Lower leg skin (tissue), 3 donors: ENCODE results near the gene NPHP3.

ENCODE experiments used
- POLR2A ChIP-seq, 2 donors: fragments of 450-650 bp; IDR thresholded peaks; one replicate each; pipeline ENCODE4 v1.6.1; 2016 to 2017; ENCODE audit warnings: antibody characterized with exemption in 2 of 2, mild to moderate bottlenecking in 1 of 2, moderate library complexity in 1 of 2
- TF ChIP-seq, protein P1 (sequence below), 3 donors: fragments of 450-650 bp; IDR thresholded peaks; one replicate each; pipeline ENCODE4 v1.5.1; 2016; ENCODE audit warnings: antibody characterized with exemption in 3 of 3, mild to moderate bottlenecking in 3 of 3, moderate library complexity in 2 of 3

DNA sequence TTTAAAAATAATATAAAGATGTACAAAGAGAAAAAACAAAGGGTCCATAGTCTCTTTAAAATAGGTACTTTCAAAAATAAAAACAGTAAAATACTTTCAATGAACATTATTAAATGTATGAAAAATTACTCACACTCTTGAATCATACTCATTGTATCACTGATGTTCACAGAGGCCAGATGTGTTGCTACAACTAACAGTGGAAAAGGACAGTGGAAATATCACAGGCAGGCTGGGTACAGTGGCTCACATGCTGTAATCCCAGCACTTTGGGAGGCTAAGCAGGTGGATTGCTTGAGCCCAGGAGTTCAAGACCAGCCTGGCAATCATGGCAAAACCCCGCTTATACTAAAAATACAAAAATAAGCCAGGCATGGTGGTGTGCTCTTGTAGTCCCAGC, 26.8 kb downstream of the NPHP3 start:
- TF ChIP-seq, protein P1, sequence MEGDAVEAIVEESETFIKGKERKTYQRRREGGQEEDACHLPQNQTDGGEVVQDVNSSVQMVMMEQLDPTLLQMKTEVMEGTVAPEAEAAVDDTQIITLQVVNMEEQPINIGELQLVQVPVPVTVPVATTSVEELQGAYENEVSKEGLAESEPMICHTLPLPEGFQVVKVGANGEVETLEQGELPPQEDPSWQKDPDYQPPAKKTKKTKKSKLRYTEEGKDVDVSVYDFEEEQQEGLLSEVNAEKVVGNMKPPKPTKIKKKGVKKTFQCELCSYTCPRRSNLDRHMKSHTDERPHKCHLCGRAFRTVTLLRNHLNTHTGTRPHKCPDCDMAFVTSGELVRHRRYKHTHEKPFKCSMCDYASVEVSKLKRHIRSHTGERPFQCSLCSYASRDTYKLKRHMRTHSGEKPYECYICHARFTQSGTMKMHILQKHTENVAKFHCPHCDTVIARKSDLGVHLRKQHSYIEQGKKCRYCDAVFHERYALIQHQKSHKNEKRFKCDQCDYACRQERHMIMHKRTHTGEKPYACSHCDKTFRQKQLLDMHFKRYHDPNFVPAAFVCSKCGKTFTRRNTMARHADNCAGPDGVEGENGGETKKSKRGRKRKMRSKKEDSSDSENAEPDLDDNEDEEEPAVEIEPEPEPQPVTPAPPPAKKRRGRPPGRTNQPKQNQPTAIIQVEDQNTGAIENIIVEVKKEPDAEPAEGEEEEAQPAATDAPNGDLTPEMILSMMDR (IDR thresholded peaks at IDR 0.05), result no peak
- no peak for TF ChIP-seq POLR2A (IDR thresholded peaks at IDR 0.05)
